ENCODE measurements around the gene COX5A.

- TF ChIP-seq CTCF (IDR thresholded peaks at IDR 0.05): no peak
- TF ChIP-seq POLR2A (IDR thresholded peaks at IDR 0.05): no peak
- TF ChIP-seq POLR2AphosphoS5 (IDR thresholded peaks at IDR 0.05): no peak
- TF ChIP-seq EP300 (IDR thresholded peaks at IDR 0.05): no peak
These were observed 40.6 kb upstream of the COX5A start for GRCh38 chr15:74978503-74978902.
